B cell (primary cell): Measurements from ENCODE around the gene PRR33. TPM values are rescaled to one million over a fixed set of nuclear protein-coding genes. Genes with fewer than 3 reads are reported as not detected.
A peak's percentile ranks its signal among the peaks of the same experiment; 100 is the strongest.

Source experiments
- ATAC-seq: fragments of 200-7000 bp; cut with Tn5 transposase; one replicate; pipeline ENCODE4 v1.10.0; 2021; ENCODE audit warnings: low read depth, mild to moderate bottlenecking, moderate number of reproducible peaks, moderate library complexity
- CTCF ChIA-PET: fragments of 350-600 bp; sonication (Branson Sonifier 250); formaldehyde crosslinking; loops from one replicate; lab custom pipeline; 2021; ENCODE audit warnings: antibody characterized with exemption, inconsistent platforms; lab: Charles Lee
- POLR2A ChIA-PET: fragments of 350-600 bp; sonication (Branson Sonifier 250); formaldehyde crosslinking; loops from one replicate; lab custom pipeline; 2021; ENCODE audit warnings: antibody characterized with exemption; lab: Charles Lee
- DNase-seq: peaks from one replicate; pipeline ENCODE4 v3.0.0; 2013
- H2AFZ ChIP-seq: 2 replicates; pipeline ENCODE4 v1.6.1; 2012; ENCODE audit warnings: mild to moderate bottlenecking, low read depth, low read length; ENCODE audit not compliant: insufficient read depth, poor library complexity, severe bottlenecking
- H3K27ac ChIP-seq, 2 donors: 1 replicate in 1 of 2; 2 replicates in 1 of 2; pipeline ENCODE4 v1.5.1; 2012 to 2013; ENCODE audit warnings: low read length in 2 of 2, mild to moderate bottlenecking in 2 of 2, moderate library complexity in 1 of 2
- H3K27me3 ChIP-seq, 4 experiments: fragments of 200-600 bp in 1 of 4; sonication (generic) in 1 of 4; replicated peaks in 1 of 4; 1 replicate in 2 of 4; 2 replicates in 2 of 4; pipeline versions ENCODE4 v1.6.1 to v1.7.0; 2013 to 2016; ENCODE audit warnings: low read length in 3 of 4, mild to moderate bottlenecking in 2 of 4, mixed read lengths in 1 of 4, moderate library complexity in 1 of 4; ENCODE audit not compliant: insufficient read depth in 4 of 4, control insufficient read depth in 3 of 4; ENCODE audit errors: control extremely low read depth in 1 of 4
- H3K36me3 ChIP-seq, 2 experiments: replicated peaks in 1 of 2; 1 replicate in 1 of 2; 2 replicates in 1 of 2; pipeline versions ENCODE4 v1.6.1 to v1.7.1; 2013; ENCODE audit warnings: low read length in 1 of 2; ENCODE audit not compliant: insufficient read depth in 2 of 2, control insufficient read depth in 1 of 2; ENCODE audit errors: control extremely low read depth in 1 of 2, extremely low read depth in 1 of 2
- H3K4me1 ChIP-seq, 2 donors: fragments of 200-600 bp in 1 of 2; sonication (generic) in 1 of 2; 1 replicate in 1 of 2; 2 replicates in 1 of 2; pipeline versions ENCODE4 v1.5.1 to v1.6.1; 2013 to 2017; ENCODE audit warnings: low read length in 2 of 2; ENCODE audit not compliant: control insufficient read depth in 2 of 2, insufficient read depth in 2 of 2
- H3K4me2 ChIP-seq: replicated peaks from 2 replicates; pipeline ENCODE3; 2012; ENCODE audit warnings: mild to moderate bottlenecking, low read depth, low read length; ENCODE audit not compliant: poor library complexity, severe bottlenecking
- H3K4me3 ChIP-seq, 5 experiments: fragments of 200-600 bp in 1 of 5; sonication (generic) in 1 of 5; 1 replicate in 3 of 5; 2 replicates in 2 of 5; pipeline versions ENCODE4 v1.5.1 to v1.7.0; 2011 to 2016; ENCODE audit warnings: low read length in 4 of 5, mild to moderate bottlenecking in 4 of 5, low read depth in 2 of 5, control low read depth in 1 of 5, moderate library complexity in 1 of 5; ENCODE audit not compliant: insufficient read depth in 1 of 5; ENCODE audit errors: control extremely low read depth in 1 of 5, extremely low read depth in 1 of 5
- H3K79me2 ChIP-seq: fragments of 200-600 bp; sonication (generic); one replicate; pipeline ENCODE4 v1.6.0; 2016; ENCODE audit warnings: low read length; ENCODE audit not compliant: control insufficient read depth, insufficient read depth
- H3K9ac ChIP-seq: fragments of 200-600 bp; sonication (generic); 2 replicates; pipeline ENCODE4 v1.6.1; 2017; ENCODE audit warnings: mild to moderate bottlenecking, low read length, moderate library complexity
- H3K9me3 ChIP-seq, 3 donors: one replicate each; pipeline versions ENCODE4 v1.6.1 to v1.7.1; 2013; ENCODE audit warnings: low read length in 2 of 3; ENCODE audit not compliant: control insufficient read depth in 2 of 3, insufficient read depth in 1 of 3; ENCODE audit errors: control extremely low read depth in 1 of 3
- H4K20me1 ChIP-seq: 2 replicates; pipeline ENCODE4 v1.6.0; 2012; ENCODE audit warnings: mild to moderate bottlenecking, low read length; ENCODE audit not compliant: insufficient read depth, control insufficient read depth, poor library complexity, severe bottlenecking
- H3K27ac Mint-ChIP-seq: one replicate; pipeline ENCODE4 v1.8.0; 2021; ENCODE audit warnings: mixed read lengths
- H3K27me3 Mint-ChIP-seq: one replicate; pipeline ENCODE4 v1.8.0; 2021; ENCODE audit warnings: mixed read lengths
- H3K4me1 Mint-ChIP-seq: one replicate; pipeline ENCODE4 v1.8.0; 2021; ENCODE audit warnings: mixed read lengths
- H3K4me3 Mint-ChIP-seq: one replicate; pipeline ENCODE4 v1.8.0; 2021; ENCODE audit warnings: mixed read lengths
- H3K9me3 Mint-ChIP-seq: one replicate; pipeline ENCODE4 v1.8.0; 2022; ENCODE audit warnings: mixed read lengths; ENCODE audit not compliant: insufficient read depth
- EZH2 ChIP-seq: IDR thresholded peaks from 2 replicates; pipeline ENCODE4 v1.6.1; 2012; ENCODE audit warnings: borderline replicate concordance, low read depth, mild to moderate bottlenecking, moderate library complexity, low read length; ENCODE audit not compliant: insufficient read depth, poor library complexity, severe bottlenecking
- WGBS: methylation state at CpG from one replicate; pipeline ENCODE4 v1.1.5; 2013; ENCODE audit warnings: missing lambda C conversion rate; ENCODE audit not compliant: insufficient coverage; 5-methylcytosine and 5-hydroxymethylcytosine counted together
- intact Hi-C: fragments of 100-400 bp; cut with micrococcal nuclease; formaldehyde crosslinking; loops from one replicate; pipeline ENCODE4 v1.10.0; 2022
- polyA plus RNA-seq: library from polyadenylated mRNA; depleted of rRNA; stranded (reverse); fragments of >200 nt; gene quantifications from 2 replicates; pipeline ENCODE4 v1.2.3, GENCODE V29; 2012
- total RNA-seq, 2 donors: library from RNA; stranded (reverse); fragments of 120-200 nt in 1 of 2; gene quantifications; 1 replicate in 1 of 2; 2 replicates in 1 of 2; pipeline versions ENCODE4 v1.2.3 to v1.2.4, GENCODE V29; 2013 to 2022
- TF ChIP-seq, protein P1 (sequence below): fragments of 200-600 bp; IDR thresholded peaks from one replicate; pipeline ENCODE4 v1.8.0; 2022; ENCODE audit warnings: antibody characterized with exemption, mild to moderate bottlenecking

PRR33 gene
- total and polyA plus RNA-seq, 2 donors (not counting 1 experiment from before 2014, with no cell fraction given) = not detected

GRCh38 chr11:1894759-1895158 lies 3.1 kb upstream of the PRR33 start:
- POLR2A ChIA-PET = no interaction called here
- H3K4me1 Mint-ChIP-seq = peaks cover 34% of the 10 kb centered on the region

GRCh38 chr11:1893581-1894359 lies 2.1 kb upstream of the PRR33 start:
- H3K79me2 ChIP-seq = no peaks in the 10 kb centered on the region
- no peak overlapping the region for H2AFZ ChIP-seq
- H3K27ac ChIP-seq = no peak overlapping the region
- peaks cover 40% of the 10 kb centered on the region for H3K4me1 Mint-ChIP-seq
- no peak for ATAC-seq
- H3K4me3 Mint-ChIP-seq = no peak overlapping the region
- H3K9ac ChIP-seq = no peak overlapping the region
- POLR2A ChIA-PET = no interaction called here
- no peaks in the 10 kb centered on the region for H3K9me3 ChIP-seq
- peaks cover 48% of the 10 kb centered on the region for H4K20me1 ChIP-seq
- no peak for DNase-seq
- no peak overlapping the region for H3K4me2 ChIP-seq
- TF ChIP-seq EZH2 = no peak
- TF ChIP-seq, protein P1, sequence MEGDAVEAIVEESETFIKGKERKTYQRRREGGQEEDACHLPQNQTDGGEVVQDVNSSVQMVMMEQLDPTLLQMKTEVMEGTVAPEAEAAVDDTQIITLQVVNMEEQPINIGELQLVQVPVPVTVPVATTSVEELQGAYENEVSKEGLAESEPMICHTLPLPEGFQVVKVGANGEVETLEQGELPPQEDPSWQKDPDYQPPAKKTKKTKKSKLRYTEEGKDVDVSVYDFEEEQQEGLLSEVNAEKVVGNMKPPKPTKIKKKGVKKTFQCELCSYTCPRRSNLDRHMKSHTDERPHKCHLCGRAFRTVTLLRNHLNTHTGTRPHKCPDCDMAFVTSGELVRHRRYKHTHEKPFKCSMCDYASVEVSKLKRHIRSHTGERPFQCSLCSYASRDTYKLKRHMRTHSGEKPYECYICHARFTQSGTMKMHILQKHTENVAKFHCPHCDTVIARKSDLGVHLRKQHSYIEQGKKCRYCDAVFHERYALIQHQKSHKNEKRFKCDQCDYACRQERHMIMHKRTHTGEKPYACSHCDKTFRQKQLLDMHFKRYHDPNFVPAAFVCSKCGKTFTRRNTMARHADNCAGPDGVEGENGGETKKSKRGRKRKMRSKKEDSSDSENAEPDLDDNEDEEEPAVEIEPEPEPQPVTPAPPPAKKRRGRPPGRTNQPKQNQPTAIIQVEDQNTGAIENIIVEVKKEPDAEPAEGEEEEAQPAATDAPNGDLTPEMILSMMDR = no peak
- H3K4me1 ChIP-seq = peaks cover 38 to 42% of the 10 kb centered on the region in 2 donors
- CTCF ChIA-PET = no interaction called here
- intact Hi-C loops = no loop called here
- 96% methylated on average over 4 of the region's 5 CpGs for WGBS
- no peaks in the 10 kb centered on the region for H3K27me3 Mint-ChIP-seq
- peak overlapping the region; percentile 7 for H3K27ac Mint-ChIP-seq
- H3K27me3 ChIP-seq = no peaks in the 10 kb centered on the region
- no peaks in the 10 kb centered on the region for H3K9me3 Mint-ChIP-seq
- H3K4me3 ChIP-seq = no peak overlapping the region
- H3K36me3 ChIP-seq = peaks cover 0 to 8% of the 10 kb centered on the region in 2 experiments

More at GRCh38 chr11:1894759-1895158, 3.1 kb upstream of the PRR33 start:
- no peak overlapping the region for H3K27ac ChIP-seq
- TF ChIP-seq, protein P1 = no peak
- TF ChIP-seq EZH2 = no peak
- DNase-seq (no peak), ATAC-seq (no peak)
- CTCF ChIA-PET = interaction anchor here (2.2 kb wide), 1 partner anchor 201 kb away, joined by 7 read pairs; no protein-coding TSS in a partner anchor
- intact Hi-C loops = no loop called here
- no peak overlapping the region for H3K4me3 Mint-ChIP-seq
- peaks cover 38% of the 10 kb centered on the region for H4K20me1 ChIP-seq
- H3K36me3 ChIP-seq = no peaks in the 10 kb centered on the region
- no peaks in the 10 kb centered on the region for H3K79me2 ChIP-seq
- no peak overlapping the region for H3K9ac ChIP-seq
- peaks cover 6% of the 10 kb centered on the region for H3K27me3 Mint-ChIP-seq
- no peak overlapping the region for H3K27ac Mint-ChIP-seq
- peaks cover 0 to 5% (median 2%) of the 10 kb centered on the region in 4 experiments for H3K27me3 ChIP-seq
- no peak overlapping the region for H2AFZ ChIP-seq
- no peaks in the 10 kb centered on the region for H3K9me3 Mint-ChIP-seq
- H3K4me3 ChIP-seq = no peak overlapping the region
- H3K4me2 ChIP-seq = no peak overlapping the region
- WGBS = 89% methylated on average over 8 of the region's 11 CpGs
- H3K4me1 ChIP-seq = peaks cover 28 to 32% of the 10 kb centered on the region in 2 donors
- H3K9me3 ChIP-seq = no peaks in the 10 kb centered on the region
